NOMO-1 (cell line): ENCODE data around the gene TFAP2D.

Source experiments
- DNase-seq, 2 experiments: peaks; one replicate each; lab custom pipeline; 2025; ENCODE audit not compliant: unreplicated experiment in 2 of 2; lab: John Stamatoyannopoulos, UW

Gene TFAP2D

DNA sequence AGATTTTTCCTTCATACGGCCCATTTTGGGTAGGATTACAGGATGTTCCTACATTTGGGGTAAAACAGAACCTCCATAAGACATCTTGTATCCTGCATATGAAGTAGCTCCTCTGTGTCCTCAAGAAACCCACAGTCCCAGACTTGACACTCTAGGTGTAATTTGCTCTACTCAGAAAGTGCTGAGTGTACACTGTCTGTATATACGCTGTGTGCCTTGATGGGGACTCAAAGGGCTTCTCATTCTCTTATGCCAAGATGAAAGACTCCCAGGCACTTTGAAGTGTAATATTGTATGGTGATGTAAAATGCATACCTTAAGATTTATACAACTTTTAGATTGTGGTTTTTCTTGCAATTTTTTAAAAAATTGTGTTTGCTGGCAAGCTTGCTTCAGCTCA, 5.2 kb downstream of the TFAP2D start:
- DNase-seq = no peak

GRCh38 chr6:50720623-50721022, 7.3 kb downstream of the TFAP2D start:
- no peak for DNase-seq

- no peak for DNase-seq
Observed at GRCh38 chr6:50721978-50722377, 8.7 kb downstream of the TFAP2D start.

DNA sequence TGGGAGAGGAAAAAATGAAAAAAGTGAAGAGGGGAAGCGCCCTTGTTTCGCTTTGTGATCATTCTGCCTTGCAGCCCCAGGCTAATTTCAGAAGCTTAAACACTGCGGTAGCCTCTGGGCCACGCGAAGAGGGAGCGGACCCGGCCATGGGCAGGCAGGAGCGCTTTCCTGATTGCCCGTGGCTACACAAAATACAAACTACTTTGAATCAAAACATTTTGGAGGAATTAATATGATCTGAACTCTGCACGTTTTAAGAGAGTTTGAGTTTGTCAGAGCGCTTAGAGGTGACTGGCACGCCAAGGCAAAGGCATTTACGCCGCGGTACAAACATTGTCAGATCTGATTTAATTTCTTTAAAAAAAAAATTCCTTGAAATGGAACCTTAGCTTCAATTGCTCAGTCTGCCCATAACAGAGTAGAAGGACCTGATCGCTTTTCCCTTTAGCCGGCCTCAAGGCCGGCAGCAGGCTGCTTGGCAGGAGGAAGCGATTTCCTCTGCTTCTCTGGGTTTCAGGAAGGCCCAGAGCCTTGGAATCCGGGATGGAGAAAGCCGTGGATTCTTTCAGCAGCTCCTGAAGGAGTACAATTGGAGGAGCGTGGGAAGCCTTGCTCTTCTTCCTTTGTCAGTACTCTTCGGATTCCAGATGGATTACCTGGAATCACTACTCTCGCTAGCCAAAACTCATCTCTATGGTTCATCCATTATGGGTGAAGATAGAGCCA, 9.7 kb downstream of the TFAP2D start:
- no peak for DNase-seq

DNA sequence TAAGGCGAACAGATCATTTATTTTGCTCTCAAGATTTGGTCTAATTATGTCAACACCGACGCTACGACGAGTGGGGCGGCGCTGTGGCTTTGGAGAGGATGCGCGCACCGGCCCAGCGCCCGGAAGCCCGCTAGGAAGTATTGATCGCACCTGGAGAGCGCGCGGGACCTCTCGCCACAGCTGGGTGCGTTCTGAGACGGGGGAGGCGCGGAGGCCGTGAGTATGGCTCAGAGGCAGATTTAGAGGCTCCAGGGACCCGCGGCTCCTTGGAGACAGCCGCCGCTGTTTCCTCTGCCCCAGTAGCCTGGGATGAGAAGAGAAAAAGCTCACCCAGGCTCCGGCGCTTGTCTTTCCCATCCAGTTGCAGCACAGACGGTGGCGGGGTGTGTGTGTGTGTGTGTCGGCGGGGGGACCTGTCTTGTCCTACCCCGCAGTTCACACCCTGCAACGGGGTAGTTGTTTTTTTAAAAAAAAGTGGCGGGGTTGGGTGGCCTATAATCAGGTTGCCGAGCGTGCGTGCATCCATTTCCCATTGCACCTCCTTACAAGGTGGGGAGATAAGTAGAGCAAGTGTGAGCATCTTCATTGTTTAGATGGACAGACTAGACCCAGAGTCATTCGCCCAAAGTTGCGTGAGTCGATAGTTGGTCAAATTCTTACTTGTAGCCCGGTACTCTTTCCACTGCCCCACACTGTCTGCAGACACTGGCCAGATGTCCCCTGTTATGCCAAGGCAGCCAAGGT, 11.2 kb downstream of the TFAP2D start:
- DNase-seq = no peak

DNA sequence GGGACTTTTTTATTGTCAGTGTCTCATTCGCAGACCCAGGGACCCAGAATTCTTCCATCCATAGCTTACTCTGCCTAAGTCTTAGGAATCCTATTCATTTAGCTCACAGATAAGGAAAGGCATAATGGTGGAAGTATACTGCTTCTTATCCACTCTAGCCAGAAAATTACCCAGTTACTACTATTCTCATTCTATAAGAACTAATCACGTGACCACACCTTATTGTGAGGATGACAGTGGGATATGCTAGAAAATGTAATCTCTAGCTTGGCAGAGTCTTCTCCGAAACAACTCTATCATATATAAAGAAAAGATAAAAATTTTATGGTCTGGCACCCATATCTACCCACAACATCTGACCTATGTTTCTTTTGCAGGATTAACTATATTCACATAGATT, 21.2 kb downstream of the TFAP2D start:
- DNase-seq = no peak

DNA sequence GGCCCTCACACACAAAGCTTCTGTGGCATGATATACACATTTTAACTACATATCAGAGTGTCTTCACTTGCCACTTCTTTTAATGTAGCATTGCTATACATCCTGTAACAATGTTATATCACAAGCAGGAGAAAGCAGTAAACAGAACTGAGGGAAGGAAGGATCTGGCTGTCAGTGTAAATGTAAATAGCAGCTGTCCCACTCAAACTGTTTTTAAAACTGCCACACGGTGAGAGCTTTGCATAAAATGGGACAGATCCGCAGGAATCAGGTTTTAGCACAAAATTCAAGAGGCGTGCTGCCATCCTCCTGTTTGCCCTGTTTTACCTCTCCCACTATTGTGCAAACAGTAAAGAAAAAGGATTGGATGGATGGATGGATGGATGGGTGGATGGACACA, 28.8 kb downstream of the TFAP2D start:
- no peak for DNase-seq

DNA sequence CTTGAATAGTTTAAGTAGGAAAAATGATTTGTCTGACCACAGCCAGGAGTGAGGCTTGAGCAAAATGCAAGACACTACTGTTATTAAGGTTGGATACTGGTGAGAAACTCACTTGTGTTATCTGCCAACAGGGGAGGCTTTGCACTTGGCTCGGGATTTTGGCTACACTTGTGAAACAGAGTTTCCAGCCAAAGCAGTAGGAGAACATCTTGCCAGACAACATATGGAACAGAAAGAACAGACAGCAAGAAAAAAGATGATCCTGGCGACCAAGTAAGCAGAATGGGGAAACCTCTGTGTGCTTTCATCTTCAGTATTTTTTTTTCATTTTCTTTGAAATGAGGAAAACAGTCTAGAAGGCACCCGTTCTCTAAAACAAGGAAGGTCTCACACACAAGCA, 31.6 kb downstream of the TFAP2D start:
- DNase-seq = no peak

- DNase-seq = no peak
Observed at GRCh38 chr6:50762798-50763197, 49.5 kb downstream of the TFAP2D start.

- DNase-seq = no peak
Observed at GRCh38 chr6:50778696-50779095, 65.4 kb downstream of the TFAP2D start.

- no peak for DNase-seq
Observed at GRCh38 chr6:50780382-50780781, 67.1 kb downstream of the TFAP2D start.

DNA sequence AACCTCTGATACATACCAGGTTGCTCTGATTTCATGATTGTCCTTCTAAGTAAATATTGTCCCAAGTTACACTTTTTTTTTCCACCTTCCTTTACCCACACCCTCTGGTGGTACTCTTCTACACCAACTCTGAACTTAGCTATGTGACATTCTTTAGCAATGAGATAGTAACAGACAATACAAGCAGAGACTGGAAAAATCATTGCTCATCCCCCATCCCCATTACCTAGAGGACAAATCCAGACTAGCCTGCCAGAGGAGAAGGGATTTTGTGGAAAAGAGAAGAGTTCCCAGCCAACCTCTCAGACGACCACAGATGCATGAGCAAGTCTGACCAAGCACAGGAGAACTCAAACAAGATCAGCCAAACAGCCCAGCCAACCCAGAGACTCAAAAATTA, 72.6 kb downstream of the TFAP2D start:
- DNase-seq = no peak

DNA sequence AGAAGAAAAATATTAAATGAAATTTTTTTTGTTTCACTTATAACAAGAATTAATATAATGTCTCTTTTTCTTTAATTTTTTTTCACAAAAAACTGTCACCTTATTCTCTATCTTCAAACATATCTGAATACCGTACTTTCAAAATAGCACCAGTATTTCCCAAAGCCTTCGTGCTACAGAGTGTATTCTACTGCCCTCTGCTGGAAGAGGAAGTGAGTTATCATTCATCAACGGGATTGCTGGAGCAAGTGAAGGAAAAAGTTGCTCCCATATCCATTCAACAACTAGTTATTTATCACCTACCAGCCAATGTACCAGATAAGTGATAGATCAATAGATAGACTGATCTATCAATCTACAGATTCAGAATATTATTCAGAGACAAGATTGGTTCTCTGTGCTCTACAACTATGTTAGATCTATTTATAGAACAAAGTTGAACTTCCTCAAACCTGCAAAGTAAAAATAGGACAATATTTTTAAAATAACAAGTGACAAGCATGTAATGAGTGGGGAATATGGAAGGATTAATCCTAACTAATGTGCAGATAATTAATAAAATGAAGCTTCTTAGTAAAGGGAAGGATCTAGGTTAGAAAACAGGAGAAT, 78.7 kb downstream of the TFAP2D start:
- DNase-seq = peak in 1 of 2 experiments; percentile 51

DNA sequence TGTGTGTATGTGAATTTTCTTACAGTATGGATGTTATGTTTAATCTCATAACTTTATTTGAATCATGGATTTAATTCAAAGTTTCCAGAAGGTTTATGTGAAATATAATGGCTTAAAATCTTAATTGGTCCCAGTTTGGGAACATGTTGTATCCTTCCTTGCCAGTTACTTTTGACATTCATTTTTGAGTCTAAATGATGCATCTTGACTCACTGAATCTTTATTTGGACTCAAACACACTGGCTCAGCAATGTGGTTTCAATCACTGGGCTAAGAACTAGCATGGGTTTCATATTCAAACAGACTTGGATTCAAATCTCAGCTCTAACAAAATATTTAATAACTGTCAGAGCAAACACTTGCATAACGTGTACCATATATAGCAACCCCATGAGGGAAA, 79.4 kb downstream of the TFAP2D start:
- DNase-seq = no peak

DNA sequence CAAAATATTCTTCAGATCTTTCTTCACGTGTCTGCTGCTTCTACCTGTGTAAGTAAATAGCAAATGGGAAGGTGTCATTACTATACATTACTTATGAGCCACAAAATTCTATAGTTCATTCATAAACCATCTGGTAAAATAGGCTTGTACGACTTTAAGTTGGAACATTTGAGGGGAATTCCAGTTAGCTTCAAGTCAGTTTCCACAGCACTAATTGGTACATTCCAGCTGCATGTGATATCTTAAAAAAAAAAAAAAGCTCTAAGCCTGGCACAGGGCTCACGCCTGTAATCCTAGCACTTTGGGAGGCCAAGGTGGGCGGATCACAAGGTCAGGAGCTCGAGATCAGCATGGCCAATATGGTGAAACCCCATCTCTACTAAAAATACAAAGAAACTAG, 82.2 kb downstream of the TFAP2D start:
- DNase-seq = no peak

DNA sequence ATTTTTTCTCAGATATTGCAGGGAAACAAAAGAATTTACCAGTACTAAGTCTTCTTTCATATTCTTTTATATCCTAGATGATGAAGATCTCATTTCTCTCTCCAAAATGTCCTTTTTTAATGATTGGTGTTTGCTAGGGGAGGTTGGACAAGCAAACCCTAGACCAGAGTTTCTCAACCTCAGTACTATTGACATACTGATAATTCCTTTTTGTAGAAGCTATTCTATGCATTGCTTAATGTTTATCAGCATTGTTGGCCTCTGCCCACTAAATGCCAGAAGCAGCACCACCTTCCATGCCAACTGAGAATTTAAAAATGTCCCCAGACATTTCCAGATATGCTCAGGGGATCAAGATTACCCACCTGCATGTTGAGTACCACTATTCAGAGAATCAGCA, 91.0 kb downstream of the TFAP2D start:
- no peak for DNase-seq

- no peak for DNase-seq
Observed at GRCh38 chr6:50807035-50807434, 93.7 kb downstream of the TFAP2D start.

- peak in 1 of 2 experiments; percentile 48 for DNase-seq
Observed at GRCh38 chr6:50815436-50816114, 102.2 kb downstream of the TFAP2D start.

GRCh38 chr6:50816115-50816675, 102.9 kb downstream of the TFAP2D start:
- peak; percentile 45 to 64 for DNase-seq

GRCh38 chr6:50816947-50817645, 103.8 kb downstream of the TFAP2D start:
- no peak for DNase-seq

- DNase-seq = no peak
Observed at GRCh38 chr6:50817646-50817950, 104.3 kb downstream of the TFAP2D start.
